Endothelial cell of umbilical vein (primary cell): Measurements from ENCODE around the gene PANX2.

Source experiments
- CTCF ChIP-seq, 2 donors: IDR thresholded peaks; 1 replicate in 1 of 2; 2 replicates in 1 of 2; pipeline ENCODE4 v1.5.1; 2011; ENCODE audit warnings: low read length in 2 of 2, mild to moderate bottlenecking in 2 of 2, moderate library complexity in 2 of 2, control low read depth in 1 of 2, inconsistent platforms in 1 of 2, low read depth in 1 of 2; ENCODE audit not compliant: insufficient read depth in 1 of 2; ENCODE audit errors: extremely low read depth in 1 of 2
- EZH2 ChIP-seq: IDR thresholded peaks from 2 replicates; pipeline ENCODE4 v1.6.1; 2012; ENCODE audit warnings: borderline replicate concordance, low read depth, mild to moderate bottlenecking, moderate library complexity, low read length, inconsistent platforms; ENCODE audit not compliant: severe bottlenecking
- GATA2 ChIP-seq: IDR thresholded peaks from 2 replicates; pipeline ENCODE4 v1.7.0; 2011; ENCODE audit warnings: low read depth, mild to moderate bottlenecking, moderate library complexity, mixed read lengths, low read length; ENCODE audit not compliant: insufficient read length, insufficient read depth
- POLR2AphosphoS5 ChIP-seq: IDR thresholded peaks from 2 replicates; pipeline ENCODE4 v1.6.1; 2012; ENCODE audit warnings: low read depth, mild to moderate bottlenecking, control low read depth, low read length, moderate library complexity; ENCODE audit not compliant: insufficient read depth
- TF ChIP-seq, protein P1 (sequence below): IDR thresholded peaks from 2 replicates; pipeline ENCODE4 v1.6.1; 2011; ENCODE audit not compliant: insufficient read depth, insufficient read length

DNA sequence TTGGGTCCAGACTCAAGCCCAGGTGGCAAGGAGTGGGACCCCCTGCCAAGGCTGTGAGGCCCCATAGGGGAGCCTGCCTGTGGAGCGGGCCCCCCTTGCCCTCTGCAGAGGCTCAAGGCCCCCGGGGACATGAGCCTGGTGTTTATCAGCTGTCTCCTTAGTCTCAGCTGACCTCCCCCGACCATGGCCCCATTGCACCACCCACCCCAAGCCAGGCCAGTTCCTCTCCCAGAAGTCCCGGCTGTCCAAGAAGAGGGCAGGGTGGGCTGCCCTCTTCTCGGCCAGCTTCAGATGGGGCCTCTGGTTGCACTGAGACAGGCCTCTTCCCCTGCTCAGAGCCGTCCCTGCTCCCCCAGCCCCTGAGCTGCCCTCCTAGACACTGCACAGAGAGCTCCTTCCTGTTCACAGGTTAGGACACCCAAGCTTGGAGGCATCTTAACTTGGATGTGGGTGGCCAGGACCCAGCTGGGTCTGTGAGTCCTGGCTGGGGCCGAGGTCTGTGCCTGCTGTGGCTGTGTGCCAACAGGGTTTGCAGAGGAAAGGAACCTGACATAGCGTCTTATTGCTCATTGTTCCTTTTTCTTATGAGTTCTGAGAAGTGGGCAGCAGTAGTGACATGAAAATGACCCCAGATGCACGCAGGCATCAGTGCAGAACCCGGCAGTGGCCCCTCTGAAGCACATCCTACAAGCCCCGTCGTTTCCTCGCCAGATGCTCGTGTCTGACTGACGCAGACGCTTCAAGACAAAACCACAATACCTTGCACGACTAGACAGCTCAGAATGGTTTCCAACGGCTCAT lies 20.6 kb downstream of the PANX2 start:
- no peak for TF ChIP-seq CTCF (IDR thresholded peaks at IDR 0.05; ENCODE audit: extremely low read depth in 1 of 2, insufficient read depth in 1 of 2, low read depth in 1 of 2, low read length in 2 of 2)
- no peak for TF ChIP-seq POLR2AphosphoS5
- TF ChIP-seq, protein P1, sequence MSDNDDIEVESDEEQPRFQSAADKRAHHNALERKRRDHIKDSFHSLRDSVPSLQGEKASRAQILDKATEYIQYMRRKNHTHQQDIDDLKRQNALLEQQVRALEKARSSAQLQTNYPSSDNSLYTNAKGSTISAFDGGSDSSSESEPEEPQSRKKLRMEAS, result no peak
- no peak for TF ChIP-seq GATA2
- no peak for TF ChIP-seq EZH2
